NCI-H524 treated with DMSO at 0.1 percent for 48 hours (cell line): ENCODE measurements around the gene CACNA1S.

Source experiments
- DNase-seq: peaks from one replicate; lab custom pipeline; 2025; lab: John Stamatoyannopoulos, UW

Gene CACNA1S

DNA sequence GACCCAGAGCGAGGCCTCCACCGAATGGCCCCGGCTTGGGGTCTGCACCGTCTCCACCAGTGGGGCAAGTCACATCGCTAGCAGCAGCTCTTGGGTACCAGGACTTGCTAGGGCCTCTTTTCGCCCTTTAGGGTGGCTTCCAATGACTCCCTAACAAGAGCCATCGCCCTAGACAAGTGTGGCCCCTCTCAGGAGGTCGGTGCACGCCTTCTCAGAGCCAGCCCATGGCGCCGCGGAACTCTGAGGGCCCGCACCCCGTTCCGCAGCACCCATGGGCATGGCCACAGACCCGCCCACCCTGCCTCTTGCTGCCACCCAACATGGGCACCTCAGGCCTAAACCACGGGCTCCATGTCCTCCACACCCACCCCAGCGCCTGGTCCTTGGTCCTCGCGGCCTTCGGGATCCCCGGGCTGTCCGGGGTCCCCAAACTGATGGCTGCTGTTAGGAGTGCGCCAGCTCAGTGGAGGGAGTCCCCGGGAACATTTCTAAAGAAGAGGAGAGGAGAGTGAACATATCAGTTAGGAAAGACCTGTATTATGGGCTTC lies 3.2 kb upstream of the CACNA1S start:
- DNase-seq, result no peak

DNA sequence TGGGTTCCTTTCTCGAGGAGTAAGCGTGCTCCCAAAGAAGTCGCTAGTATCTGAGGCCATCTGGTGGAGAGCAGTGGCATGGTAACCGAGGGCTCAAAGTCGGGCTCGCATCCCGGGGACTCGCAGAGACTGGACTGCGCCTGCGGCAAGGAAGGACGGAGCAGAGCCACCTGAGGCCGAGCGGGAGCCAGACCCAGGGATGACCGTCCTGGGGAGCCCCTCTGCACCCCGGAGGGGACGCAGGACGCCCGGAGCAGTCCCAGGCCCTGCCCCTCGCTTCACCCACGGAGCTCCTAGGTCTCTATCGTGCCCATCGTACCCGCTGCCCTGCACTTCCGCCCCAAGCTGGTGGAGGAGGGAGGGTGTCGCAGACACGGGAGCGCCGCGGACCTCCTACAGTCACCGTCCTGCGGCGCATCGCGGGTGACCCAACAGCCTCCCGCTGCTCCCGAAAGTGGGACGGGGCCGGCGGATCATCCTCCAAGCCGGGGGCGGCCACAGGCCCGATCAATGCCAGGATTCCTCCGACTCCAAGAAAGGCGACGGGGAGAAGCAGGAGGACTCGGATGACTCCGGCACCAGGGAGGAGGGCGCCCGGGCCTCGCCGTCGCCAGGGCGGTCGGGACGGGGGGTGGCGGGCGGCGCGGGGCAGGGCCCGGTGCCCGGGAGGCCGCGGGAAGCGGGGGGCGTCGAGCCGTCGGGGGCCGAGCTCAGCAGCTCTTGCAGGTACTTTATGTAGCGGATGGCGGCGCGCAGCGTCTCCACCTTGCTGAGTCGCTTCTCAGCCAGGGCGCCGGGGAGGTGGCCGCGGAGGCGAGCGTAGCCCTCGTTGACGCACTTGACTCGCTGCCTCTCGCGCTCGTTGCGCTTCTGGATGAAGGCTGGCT lies 2.3 kb upstream of the CACNA1S start:
- DNase-seq, result peak; percentile 51

DNA sequence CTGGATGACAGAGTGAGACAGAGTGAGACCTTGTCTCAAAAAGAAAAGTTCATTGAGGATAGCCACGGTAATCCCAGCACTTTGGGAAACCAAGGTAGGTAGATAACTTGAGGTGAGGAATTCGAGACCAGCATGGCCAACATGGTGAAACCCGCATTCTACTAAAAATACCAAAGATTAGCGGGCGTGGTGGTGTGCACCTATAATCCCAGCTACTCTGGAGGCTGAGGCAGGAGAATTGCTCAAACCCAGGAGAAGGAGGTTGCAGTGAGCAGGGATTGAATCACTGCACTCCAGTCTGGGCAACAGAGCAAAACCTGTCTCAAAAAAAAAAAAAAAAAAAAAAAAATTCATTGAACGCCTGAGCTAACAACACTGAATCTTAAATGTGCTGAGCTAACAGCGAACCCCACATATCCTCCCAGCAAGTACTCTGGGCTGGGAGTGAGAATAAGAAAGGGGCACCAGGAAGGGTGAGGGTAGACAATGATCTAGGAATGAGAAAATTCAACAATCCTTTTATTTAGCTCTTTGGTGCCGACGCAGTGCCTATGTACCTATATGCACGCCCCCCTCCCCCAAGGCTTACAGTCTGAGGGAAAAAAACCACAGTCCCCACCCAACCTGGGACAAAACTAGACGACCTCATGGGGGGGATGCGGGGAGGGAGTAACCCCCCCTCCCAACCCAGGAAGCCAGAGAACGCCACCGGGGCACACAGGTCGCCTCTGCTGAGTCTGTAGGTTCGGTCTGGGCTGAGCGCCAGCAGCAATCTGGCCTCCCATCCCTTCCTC lies 1.4 kb upstream of the CACNA1S start:
- DNase-seq, result no peak

DNA sequence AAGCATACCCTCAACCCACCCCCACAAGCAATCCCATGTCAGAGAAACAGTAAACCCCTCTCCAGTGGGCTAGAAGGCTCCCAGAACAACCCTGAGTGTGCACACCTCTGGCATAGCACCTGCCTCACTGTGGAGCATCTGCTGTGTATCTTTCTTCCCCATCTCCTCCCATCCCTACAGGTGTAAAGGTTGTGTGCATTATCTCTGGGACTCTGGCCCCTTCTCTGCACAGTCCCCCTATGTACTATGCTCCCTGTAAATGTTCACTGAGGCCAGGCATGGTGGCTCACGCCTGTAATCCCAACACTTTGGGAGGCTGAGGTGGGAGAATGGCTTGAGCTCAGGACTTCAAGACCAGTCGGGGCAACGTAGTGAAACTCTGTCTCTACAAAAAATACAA lies 700 bp upstream of the CACNA1S start:
- no peak for DNase-seq

DNA sequence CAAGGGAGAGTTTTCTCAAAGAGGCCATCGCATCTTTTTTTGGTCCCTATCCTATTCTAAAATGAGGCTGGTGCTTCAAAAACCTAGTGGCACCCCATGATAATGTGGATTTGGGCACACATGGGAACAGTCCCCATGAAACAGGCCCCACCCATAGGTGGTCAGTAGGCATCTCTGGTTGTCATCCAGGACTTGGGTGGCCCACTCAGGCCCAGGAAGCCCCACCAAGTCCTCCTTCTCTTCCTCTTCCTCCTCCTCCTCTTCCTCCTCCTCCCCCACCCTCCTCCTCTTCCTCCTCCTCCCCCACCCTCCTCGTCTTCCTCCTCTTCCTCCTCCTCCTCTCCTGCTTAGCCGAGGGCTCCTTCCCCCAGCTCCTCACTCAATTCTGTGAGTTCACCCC lies 554 bp downstream of the CACNA1S start:
- no peak for DNase-seq

DNA sequence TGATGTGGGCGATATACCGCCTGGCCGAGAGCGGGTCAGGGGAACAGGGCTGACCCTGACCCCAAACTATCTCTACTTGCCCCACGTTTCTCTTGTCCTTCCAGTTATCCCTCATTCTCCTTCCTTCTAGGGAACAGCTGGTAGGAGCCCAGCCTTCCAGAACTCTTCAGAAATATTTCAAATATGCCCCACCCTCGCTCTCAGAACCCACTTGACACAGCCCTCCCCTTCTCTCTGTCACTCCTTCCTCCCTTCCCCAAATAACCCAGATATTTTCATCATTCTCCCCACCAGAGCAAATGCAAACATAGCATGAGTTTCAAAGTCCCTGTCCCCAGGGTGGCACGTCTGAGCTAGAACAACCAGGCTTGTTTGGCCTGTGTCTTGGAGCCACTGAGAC lies 1.1 kb downstream of the CACNA1S start:
- no peak for DNase-seq

DNA sequence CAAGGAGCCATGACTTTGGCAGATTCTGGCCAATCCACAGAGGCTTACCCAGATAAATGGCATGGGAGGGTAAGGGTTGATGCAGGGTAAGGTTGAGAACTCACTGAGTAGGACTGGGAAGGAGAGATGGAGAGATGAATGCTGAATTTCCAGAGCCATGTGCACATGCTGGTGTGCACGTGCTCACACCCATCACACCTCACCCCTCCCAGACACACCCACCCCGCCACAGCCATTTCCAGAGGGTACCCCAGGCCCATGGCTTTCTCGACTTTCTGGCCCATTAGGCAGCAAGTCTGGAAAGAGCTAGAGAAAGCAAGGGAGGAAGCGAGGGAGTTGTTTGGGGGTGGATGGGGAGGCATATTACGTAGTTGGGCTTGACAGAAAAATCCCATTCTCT lies 1.6 kb downstream of the CACNA1S start:
- DNase-seq, result no peak

DNA sequence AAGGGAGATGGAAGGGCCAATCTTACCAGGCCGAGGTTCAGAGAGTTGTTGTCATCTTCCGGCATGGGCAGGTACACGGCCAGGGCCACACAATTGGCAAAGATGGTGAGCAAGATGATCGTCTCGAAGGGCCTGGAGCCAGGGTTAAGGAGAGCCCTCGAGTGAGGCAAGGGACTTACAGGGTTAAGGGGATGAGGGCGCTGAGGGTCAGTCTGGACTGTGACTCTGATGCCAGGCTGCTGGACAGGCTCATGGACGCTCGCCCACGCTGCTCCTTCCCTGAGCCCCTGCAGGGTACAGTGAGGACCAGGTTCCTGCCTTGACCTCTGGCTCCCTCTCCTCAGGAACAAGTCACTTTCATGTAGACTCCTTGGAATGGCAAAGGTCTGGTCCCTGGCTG lies 2.1 kb downstream of the CACNA1S start:
- DNase-seq, result no peak

DNA sequence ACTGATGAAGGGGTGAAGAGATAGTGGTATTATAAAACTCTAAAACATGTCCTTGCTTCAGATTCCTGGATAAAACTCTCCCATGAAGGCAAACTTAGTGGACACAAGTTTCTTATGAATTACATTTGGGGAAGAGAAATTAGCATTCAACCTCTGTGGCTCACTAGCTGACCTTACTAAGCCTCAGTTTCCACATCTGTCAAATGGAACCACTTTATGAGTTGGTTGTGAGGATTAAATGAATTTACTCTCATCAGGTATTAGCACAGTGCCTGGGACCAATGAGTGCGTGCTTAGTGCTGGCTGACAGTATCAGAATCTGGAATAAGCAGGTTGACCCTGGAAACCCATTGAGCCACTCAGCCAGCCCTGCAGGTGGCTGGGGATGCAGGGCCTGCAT lies 2.6 kb downstream of the CACNA1S start:
- no peak for DNase-seq

DNA sequence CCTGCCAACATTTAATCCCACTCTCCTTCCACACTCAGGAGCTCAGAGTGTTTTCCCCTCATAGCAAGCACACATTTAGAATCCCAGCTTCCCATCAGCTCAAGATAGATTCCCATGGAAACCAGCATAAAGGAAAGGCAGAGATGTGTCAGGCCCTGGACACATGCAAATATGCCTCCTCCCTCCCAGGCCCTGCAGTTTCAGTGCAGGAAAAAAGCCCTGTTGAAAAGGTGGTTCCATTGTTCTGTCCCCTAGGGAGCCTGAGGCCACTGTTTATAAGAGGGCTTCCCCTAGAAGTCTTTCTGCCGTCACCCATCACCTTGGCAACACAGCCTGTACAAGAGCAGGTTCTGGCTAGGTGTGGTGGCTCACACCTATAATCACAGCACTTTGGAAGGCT lies 3.6 kb downstream of the CACNA1S start:
- no peak for DNase-seq

DNA sequence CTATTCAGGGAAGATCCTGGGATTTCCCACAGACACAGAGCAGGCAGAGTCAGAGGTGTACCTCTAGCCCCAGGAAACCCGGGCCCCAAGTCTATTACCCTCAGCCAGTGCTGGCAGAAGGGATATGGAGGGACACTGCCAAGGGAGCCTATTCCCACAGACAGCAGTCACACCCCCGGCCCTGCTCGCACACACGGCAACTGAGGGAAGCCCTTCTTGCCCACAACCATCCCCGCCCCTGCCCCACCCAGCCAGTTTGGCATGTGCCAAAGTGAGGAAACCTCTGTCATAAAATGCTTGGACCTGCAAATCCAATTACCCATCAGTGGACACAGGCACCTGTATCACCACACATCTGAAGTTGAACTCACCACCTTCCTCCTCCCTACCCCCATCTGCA lies 6.5 kb downstream of the CACNA1S start:
- DNase-seq, result no peak

DNA sequence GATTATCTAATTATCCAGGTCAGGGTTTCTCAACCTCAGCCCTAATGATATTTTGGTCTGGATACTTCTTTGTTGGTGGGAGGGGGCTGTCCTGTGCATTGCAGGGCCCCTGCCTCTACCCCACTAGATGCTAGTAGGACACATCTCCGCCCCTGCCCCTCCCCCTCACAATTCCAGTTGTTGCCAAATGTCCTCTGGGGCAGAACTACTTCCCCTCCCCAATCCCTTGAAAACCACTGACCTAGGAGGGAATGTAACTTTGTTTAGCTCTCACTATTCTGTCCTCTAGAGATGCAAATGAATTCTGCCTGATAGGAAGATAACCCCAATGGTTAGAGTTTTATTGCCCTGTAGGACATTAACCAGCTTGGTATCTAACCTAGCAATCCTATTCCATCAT lies 8.1 kb downstream of the CACNA1S start:
- DNase-seq, result no peak

DNA sequence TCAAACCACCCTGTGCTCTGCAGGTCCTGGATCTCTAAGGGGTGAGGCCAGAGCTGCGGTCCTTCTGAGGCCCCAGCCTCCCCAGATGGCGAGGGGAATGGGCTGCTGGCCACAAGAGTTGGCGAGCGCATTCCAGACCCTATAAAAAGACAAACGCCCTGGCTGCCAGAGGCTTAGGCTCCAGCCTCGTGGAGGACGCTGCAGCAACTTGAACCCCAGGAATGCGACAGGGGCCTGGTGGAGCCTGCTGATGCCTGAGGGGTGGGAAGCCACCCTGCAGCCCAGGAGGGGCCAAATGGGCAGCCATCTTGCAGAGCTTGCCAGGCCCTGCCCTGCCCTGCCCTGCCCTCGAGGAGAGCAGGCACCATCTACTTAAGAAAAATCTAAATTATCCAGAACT lies 8.6 kb downstream of the CACNA1S start:
- no peak for DNase-seq

DNA sequence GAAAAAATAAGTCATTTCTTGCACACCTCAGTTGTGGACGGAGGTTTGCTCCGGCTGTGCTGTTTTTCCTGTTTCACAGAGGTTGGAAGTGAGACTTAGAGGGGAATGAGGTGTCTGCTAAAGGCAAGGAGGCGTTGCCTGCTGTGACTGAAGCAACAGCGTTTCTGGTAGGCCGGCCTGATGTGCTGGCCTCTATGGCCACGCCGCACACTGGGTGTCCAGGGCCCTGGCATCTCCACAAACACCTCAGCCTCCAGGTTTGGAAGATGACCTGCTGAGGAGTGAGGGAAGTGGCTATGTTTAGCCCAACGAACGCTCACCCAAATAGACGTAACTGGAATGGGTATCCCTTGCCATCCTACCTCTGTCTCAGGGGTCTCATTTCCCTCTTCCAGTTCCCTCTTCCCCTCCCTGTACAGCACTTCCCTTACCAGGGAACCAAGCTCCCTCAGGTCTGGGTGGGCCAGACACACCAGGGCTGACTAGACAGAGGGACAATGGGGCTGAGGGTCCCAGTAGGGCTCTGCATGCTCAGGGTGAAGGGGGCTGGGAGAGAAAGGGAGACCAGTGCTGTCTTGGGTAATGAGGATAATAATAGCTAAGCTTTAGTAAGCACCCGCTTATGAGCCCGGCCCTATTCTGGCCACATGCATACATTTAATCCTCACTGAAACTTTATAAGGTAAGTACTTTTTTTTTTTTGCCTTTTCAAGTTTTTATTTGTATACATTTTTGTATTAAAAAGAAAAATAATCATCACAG lies 11.9 kb downstream of the CACNA1S start:
- DNase-seq, result no peak

DNA sequence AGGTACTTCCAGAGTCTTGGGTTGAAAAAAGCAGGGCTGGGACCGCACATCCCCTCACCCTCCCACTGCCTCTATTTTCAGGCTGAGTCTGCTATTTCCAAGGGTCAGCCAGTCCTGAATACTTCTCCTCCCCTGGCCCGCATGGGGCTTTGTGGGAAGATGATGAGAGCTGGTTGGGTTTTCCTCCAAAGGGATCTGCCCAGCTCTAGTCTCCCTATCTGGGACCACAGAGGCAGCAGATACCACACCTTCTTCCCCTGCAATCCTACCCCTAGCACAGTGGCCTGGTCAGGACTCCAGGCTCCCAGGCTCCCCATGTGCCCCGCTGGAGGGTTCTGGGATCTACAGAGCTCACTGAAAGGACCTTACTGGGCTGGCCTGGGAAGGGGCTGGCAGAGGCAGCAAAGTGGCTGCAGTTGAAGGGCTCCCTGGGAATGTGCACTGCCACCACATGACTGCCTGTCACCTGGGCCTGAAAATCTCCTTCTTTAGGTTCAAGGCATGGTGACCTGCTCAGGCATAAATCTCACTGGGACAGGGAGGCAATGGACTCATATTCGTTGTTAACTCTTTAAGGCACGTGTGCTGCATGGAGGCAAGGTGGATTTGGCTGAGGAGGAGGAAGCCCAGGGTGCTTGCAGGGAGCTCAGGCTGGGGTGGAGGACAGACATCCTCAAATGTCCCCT lies 13.1 kb downstream of the CACNA1S start:
- DNase-seq, result no peak

DNA sequence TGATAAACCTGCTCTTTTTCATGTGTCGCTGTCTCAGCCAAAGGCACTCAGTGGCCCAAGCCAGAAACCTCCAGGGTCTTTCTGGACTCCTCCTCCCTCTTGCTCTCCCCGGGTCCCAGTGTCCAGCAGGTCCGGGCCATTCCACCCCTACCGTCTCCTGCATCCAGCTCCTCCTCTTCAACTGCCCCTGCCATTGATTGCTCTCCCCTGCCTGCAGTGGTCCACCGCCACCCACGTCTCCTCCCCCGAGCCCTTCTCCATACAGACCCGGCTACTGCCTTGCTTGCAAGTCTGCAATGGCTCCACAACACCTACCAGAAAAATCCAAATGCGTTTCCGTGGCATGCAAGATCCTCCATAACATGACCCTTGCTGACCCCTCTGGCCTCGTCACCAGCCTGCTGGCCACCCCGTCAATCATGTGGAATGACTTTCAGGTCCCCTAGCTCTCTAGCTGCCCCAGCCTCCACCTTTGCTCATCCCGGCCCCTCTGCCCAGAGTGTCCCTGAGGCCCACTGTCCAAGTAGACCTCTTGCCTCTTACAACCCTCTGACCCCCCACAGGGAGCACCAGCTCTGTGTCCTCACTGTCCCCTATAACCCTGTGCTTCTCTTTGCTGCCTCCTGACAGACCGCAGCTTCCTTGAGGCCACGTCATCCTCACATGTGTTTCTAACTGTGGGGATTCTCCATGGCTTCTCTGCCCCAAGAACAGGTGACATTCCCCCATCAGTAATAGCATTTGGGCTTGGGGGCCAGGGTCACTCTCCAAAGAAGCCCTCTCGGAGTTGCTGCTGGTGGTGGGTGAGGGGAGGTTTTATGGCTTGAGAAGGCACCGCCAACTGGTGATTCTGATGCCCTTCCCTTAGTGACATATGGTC lies 15.0 kb downstream of the CACNA1S start:
- DNase-seq, result no peak

DNA sequence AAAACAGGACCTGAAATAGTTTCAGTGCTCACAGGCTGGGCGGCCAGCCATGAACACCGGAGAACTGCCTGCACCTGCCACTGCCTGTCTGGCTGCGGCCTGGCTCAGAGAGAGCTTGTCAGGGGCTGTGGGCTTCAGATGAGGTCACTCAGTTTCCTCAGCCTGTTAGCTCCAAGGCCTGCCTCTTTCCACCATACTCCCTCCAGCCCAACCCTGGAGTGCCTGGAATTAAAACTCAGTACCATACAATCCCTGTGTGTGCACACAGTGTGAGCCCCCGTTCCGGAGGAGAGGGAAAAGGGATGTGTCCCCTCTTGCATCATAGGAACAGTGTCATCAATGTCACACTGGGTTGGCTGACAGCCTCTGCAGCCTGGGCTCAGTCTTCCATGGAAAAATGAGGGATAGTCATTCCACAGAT lies 16.2 kb downstream of the CACNA1S start:
- DNase-seq, result no peak

DNA sequence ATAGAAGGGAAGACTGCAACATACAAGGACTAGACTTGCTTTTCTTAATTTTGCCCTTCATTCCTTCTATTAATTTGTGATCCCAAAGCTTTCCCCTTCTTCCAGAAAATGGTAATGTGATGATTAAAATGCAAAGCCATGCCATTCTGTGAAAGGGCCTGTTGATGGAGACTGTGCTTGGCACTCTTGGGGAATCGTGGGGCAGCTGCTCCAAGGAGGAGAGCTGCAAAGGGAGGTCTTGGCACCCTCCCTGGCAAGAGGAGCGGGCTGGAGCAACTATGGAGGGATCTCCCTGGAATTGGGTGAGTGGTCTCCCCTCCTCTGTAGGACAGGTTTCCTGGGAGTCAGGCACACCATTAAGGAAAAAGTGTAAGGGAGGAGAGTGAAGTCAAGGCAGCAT lies 16.6 kb downstream of the CACNA1S start:
- DNase-seq, result no peak

DNA sequence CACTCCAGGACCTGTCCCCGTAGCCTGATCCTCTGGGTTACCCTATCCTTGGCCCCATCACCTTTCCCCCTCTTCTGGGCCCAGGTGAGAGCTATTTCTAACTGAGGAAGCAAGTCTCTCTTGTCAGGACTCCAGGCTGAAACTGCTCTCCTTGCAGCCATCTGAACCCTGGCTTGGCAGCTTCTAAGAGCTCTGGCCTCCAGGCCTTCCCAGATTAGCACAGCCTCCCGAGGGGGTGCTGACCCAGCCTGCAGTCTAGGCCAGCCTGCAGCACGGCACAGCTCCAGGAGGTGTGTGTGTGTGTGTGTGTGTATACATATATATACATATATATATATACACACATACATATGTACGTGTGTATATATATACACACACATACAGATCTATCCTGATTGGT lies 17.4 kb downstream of the CACNA1S start:
- DNase-seq, result no peak

DNA sequence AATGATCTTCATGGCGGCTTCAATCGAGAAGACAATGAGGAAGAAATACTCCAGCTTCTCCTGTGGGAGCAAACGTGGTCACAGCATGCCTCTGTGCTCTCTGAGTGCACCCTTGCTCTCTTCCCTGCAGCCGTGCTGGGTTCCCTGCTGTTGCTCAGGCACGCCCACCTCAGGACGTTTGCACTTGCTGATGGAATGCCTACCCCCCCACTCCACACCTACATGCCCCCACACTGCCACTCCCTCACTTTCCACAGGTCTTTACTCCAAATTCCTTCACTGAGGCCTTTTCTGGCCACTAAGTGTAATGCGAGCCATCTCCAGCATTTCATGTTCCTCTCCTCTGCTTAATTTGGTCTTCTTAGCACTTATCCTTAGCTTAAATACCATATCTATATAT lies 18.3 kb downstream of the CACNA1S start:
- no peak for DNase-seq

DNA sequence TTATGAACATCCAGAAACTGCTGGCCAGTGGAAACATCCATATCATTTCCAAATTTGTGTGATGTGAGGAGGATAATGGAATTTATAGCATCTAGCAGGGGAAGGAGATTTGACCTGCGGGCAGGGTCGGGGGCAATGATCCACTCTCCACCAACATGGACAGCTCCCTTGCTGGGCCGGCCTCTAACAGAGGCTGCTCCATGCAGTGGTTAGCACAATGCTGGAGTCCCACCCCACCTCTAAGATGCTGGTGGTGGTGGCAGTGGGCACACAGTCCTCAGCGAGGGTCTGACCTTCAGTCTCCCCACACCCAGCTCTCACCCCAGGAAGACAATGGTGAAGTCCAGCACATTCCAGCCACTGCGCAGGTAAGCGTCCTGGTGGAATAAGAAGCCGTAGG lies 18.7 kb downstream of the CACNA1S start:
- no peak for DNase-seq
